ENCODE measurements around the gene CCDC92. TPM values are rescaled to one million over a fixed set of nuclear protein-coding genes. Genes with fewer than 3 reads are reported as not detected.

Gene CCDC92
- total and polyA plus RNA-seq, 5 experiments from 2014 or later, result 16.7 to 34.0 (median 23.3) TPM

GRCh38 chr12:123986374-123986965, 13.8 kb upstream of the CCDC92 start:
- no peak overlapping the region for H3K4me3 Mint-ChIP-seq
- H3K27ac Mint-ChIP-seq, result peak overlapping the region in 2 of 10 donors; percentile 14 to 68
- ATAC-seq, result no peak
- no peaks in the 10 kb centered on the region for H3K27me3 Mint-ChIP-seq
- no peak for DNase-seq
- POLR2A ChIA-PET, result interaction anchor here (0.6 kb wide), 2 partner anchors 50 to 921 kb away, joined by 3 to 4 read pairs; no protein-coding TSS in a partner anchor
- no peaks in the 10 kb centered on the region for H3K9me3 Mint-ChIP-seq
- H3K4me1 Mint-ChIP-seq, result peaks cover 27 to 57% (median 30%) of the 10 kb centered on the region in 4 donors
- H3K36me3 Mint-ChIP-seq, result peaks cover 8 to 61% (median 22%) of the 10 kb centered on the region in 3 donors

GRCh38 chr12:123984903-123985302, 12.3 kb upstream of the CCDC92 start:
- DNase-seq (no peak), ATAC-seq (no peak)
- Mint-ChIP-seq H3K4me3 (no peak overlapping the region), H3K27me3 (no peaks in the 10 kb centered on the region), H3K9me3 (no peaks in the 10 kb centered on the region), H3K27ac (peak overlapping the region in 3 of 10 donors; percentile 5 to 65 (median 19)), H3K4me1 (peaks cover 19 to 51% (median 28%) of the 10 kb centered on the region in 4 donors), H3K36me3 (peaks cover 8 to 45% (median 17%) of the 10 kb centered on the region in 3 donors)
- POLR2A ChIA-PET, result no interaction called here

GRCh38 chr12:123983822-123984485, 11.3 kb upstream of the CCDC92 start:
- H3K27me3 Mint-ChIP-seq, result no peaks in the 10 kb centered on the region
- peaks cover 8 to 42% (median 11%) of the 10 kb centered on the region in 3 donors for H3K36me3 Mint-ChIP-seq
- H3K9me3 Mint-ChIP-seq, result no peaks in the 10 kb centered on the region
- POLR2A ChIA-PET, result interaction anchor here (0.6 to 1.1 kb wide), 3 partner anchors 15 to 78 kb away, joined by 3 to 4 read pairs (median 3); no protein-coding TSS in a partner anchor
- peaks cover 18 to 48% (median 22%) of the 10 kb centered on the region in 4 donors for H3K4me1 Mint-ChIP-seq
- no peak overlapping the region for H3K4me3 Mint-ChIP-seq
- ATAC-seq, result peak; percentile 85 to 87
- peak overlapping the region in 3 of 10 donors; percentile 37 to 67 (median 39) for H3K27ac Mint-ChIP-seq
- DNase-seq, result peak; percentile 14 to 77 (median 51)

GRCh38 chr12:123982269-123982668, 9.6 kb upstream of the CCDC92 start:
- Mint-ChIP-seq H3K4me3 (no peak overlapping the region), H3K27ac (peak overlapping the region in 4 of 10 donors; percentile 11 to 85 (median 55)), H3K9me3 (no peaks in the 10 kb centered on the region), H3K4me1 (peaks cover 16 to 38% (median 21%) of the 10 kb centered on the region in 4 donors), H3K36me3 (peaks cover 0 to 28% (median 0%) of the 10 kb centered on the region in 3 donors), H3K27me3 (no peaks in the 10 kb centered on the region)
- DNase-seq, result no peak
- ATAC-seq, result no peak
- POLR2A ChIA-PET, result no interaction called here

GRCh38 chr12:123979566-123979965, 6.9 kb upstream of the CCDC92 start:
- Mint-ChIP-seq H3K9me3 (no peaks in the 10 kb centered on the region), H3K36me3 (peaks cover 0 to 35% (median 0%) of the 10 kb centered on the region in 3 donors), H3K27ac (peak overlapping the region in 1 of 10 donors; percentile 71), H3K4me3 (no peak overlapping the region), H3K27me3 (no peaks in the 10 kb centered on the region), H3K4me1 (peaks cover 9 to 38% (median 17%) of the 10 kb centered on the region in 4 donors)
- no peak for ATAC-seq
- no peak for DNase-seq
- POLR2A ChIA-PET, result no interaction called here

- Mint-ChIP-seq H3K4me3 (no peak overlapping the region), H3K27ac (peak overlapping the region in 2 of 10 donors; percentile 2 to 86)
- DNase-seq, result no peak
These were observed 3.7 kb upstream of the CCDC92 start for GRCh38 chr12:123976227-123976826.

GRCh38 chr12:123973552-123974341, 1.1 kb upstream of the CCDC92 start:
- H3K9me3 Mint-ChIP-seq, result no peaks in the 10 kb centered on the region
- DNase-seq (peak in 9 of 10 donors; percentile 5 to 27 (median 17)), ATAC-seq (peak in 1 of 2 donors; percentile 6)
- peaks cover 6 to 37% (median 28%) of the 10 kb centered on the region in 4 donors for H3K4me1 Mint-ChIP-seq
- peaks cover 0 to 18% (median 4%) of the 10 kb centered on the region in 3 donors for H3K36me3 Mint-ChIP-seq
- H3K4me3 Mint-ChIP-seq, result peak overlapping the region; percentile 89 to 99 (median 94)
- no peaks in the 10 kb centered on the region for H3K27me3 Mint-ChIP-seq
- POLR2A ChIA-PET, result interaction anchor here (0.6 to 0.7 kb wide), 2 partner anchors 68 to 942 kb away, joined by 3 read pairs; no protein-coding TSS in a partner anchor
- H3K27ac Mint-ChIP-seq, result peak overlapping the region; percentile 78 to 97 (median 90)

More at GRCh38 chr12:123976227-123976826, 3.7 kb upstream of the CCDC92 start:
- no peaks in the 10 kb centered on the region for H3K9me3 Mint-ChIP-seq
- H3K36me3 Mint-ChIP-seq, result peaks cover 0 to 24% (median 4%) of the 10 kb centered on the region in 3 donors
- H3K4me1 Mint-ChIP-seq, result peaks cover 9 to 35% (median 21%) of the 10 kb centered on the region in 4 donors
- no peak for ATAC-seq
- H3K27me3 Mint-ChIP-seq, result no peaks in the 10 kb centered on the region
- POLR2A ChIA-PET, result interaction anchor here (1.7 kb wide), 1 partner anchor 18 kb away, joined by 3 read pairs; no protein-coding TSS in a partner anchor

GRCh38 chr12:123971770-123972456, 718 bp downstream of the CCDC92 start:
- peak overlapping the region; percentile 49 to 96 (median 93) for H3K27ac Mint-ChIP-seq
- DNase-seq, result peak; percentile 12 to 72 (median 42)
- H3K27me3 Mint-ChIP-seq, result no peaks in the 10 kb centered on the region
- H3K36me3 Mint-ChIP-seq, result peaks cover 0 to 20% (median 4%) of the 10 kb centered on the region in 3 donors
- H3K4me1 Mint-ChIP-seq, result peaks cover 7 to 37% (median 30%) of the 10 kb centered on the region in 4 donors
- POLR2A ChIA-PET, result interaction anchor here (0.7 to 1.7 kb wide), 3 partner anchors 33 to 1190 kb away, joined by 3 to 5 read pairs (median 3); no protein-coding TSS in a partner anchor
- H3K4me3 Mint-ChIP-seq, result peak overlapping the region; percentile 80 to 96 (median 92)
- H3K9me3 Mint-ChIP-seq, result no peaks in the 10 kb centered on the region
- peak; percentile 21 to 22 for ATAC-seq

- Mint-ChIP-seq H3K4me3 (peak overlapping the region; percentile 80 to 96 (median 92)), H3K9me3 (no peaks in the 10 kb centered on the region), H3K4me1 (peaks cover 9 to 37% (median 30%) of the 10 kb centered on the region in 4 donors), H3K36me3 (peaks cover 0 to 15% (median 4%) of the 10 kb centered on the region in 3 donors), H3K27me3 (no peaks in the 10 kb centered on the region), H3K27ac (peak overlapping the region; percentile 49 to 96 (median 93))
- DNase-seq, result no peak
- no peak for ATAC-seq
- POLR2A ChIA-PET, result interaction anchor here (1.7 kb wide), 1 partner anchor 33 kb away, joined by 5 read pairs; no protein-coding TSS in a partner anchor
These were observed 1.2 kb downstream of the CCDC92 start for GRCh38 chr12:123971449-123971769.

GRCh38 chr12:123967121-123967586, 5.5 kb downstream of the CCDC92 start:
- no peak for DNase-seq
- Mint-ChIP-seq H3K4me1 (peaks cover 11 to 31% (median 19%) of the 10 kb centered on the region in 4 donors), H3K9me3 (no peaks in the 10 kb centered on the region), H3K27me3 (no peaks in the 10 kb centered on the region), H3K36me3 (peaks cover 0 to 7% (median 0%) of the 10 kb centered on the region in 3 donors), H3K4me3 (no peak overlapping the region), H3K27ac (no peak overlapping the region)
- ATAC-seq, result no peak
- POLR2A ChIA-PET, result no interaction called here

- no peak for ATAC-seq
- H3K9me3 Mint-ChIP-seq, result no peaks in the 10 kb centered on the region
- DNase-seq, result no peak
- no peak overlapping the region for H3K27ac Mint-ChIP-seq
- H3K4me1 Mint-ChIP-seq, result peaks cover 14 to 32% (median 18%) of the 10 kb centered on the region in 4 donors
- POLR2A ChIA-PET, result no interaction called here
- H3K4me3 Mint-ChIP-seq, result no peak overlapping the region
- no peaks in the 10 kb centered on the region for H3K27me3 Mint-ChIP-seq
- peaks cover 0 to 7% (median 0%) of the 10 kb centered on the region in 3 donors for H3K36me3 Mint-ChIP-seq
These were observed 6.0 kb downstream of the CCDC92 start for GRCh38 chr12:123966596-123966995.
